Stimulated activated CD4-positive, alpha-beta T cell treated with anti-CD3 and anti-CD28 coated beads, TNF-alpha, amount 100 ng/mL, for 24 hours (primary cell): Measurements from ENCODE around the gene PLA2G7.
"Not testable (repeated sequence)": the region's sequence is repeated elsewhere in the genome, so short reads cannot be mapped to it uniquely, and the experiment has no call there.

Experiments used
- DNase-seq, 3 experiments: peaks; one replicate each; pipeline ENCODE4 v3.0.0-alpha.2; 2020; ENCODE audit warnings: low read depth in 3 of 3

PLA2G7 gene

GRCh38 chr6:46748940-46749503 lies 13.8 kb upstream of the PLA2G7 start:
- DNase-seq, result no peak

GRCh38 chr6:46746696-46747095 lies 11.5 kb upstream of the PLA2G7 start, which contains the start of gene ANKRD66:
ANKRD66 (plus strand) TSS chr6:46746933; CDS start chr6:46751949, 5,016 bp downstream.
- DNase-seq, result no peak

GRCh38 chr6:46745973-46746372 lies 10.8 kb upstream of the PLA2G7 start:
- no peak for DNase-seq

GRCh38 chr6:46744159-46744725 lies 9.1 kb upstream of the PLA2G7 start:
- not testable (repeated sequence) for DNase-seq

GRCh38 chr6:46743425-46744158 lies 8.4 kb upstream of the PLA2G7 start:
- no peak for DNase-seq

- DNase-seq, result no peak
Observed at GRCh38 chr6:46741910-46742309, 6.7 kb upstream of the PLA2G7 start.

- no peak for DNase-seq
Observed at GRCh38 chr6:46741482-46741881, 6.3 kb upstream of the PLA2G7 start.

GRCh38 chr6:46736906-46737305 lies 1.7 kb upstream of the PLA2G7 start:
- DNase-seq, result no peak

GRCh38 chr6:46735720-46736031 lies 501 bp upstream of the PLA2G7 start:
- no peak for DNase-seq

GRCh38 chr6:46733341-46733801 lies 1.8 kb downstream of the PLA2G7 start:
- no peak for DNase-seq

- DNase-seq, result no peak
Observed at GRCh38 chr6:46730921-46731461, 4.2 kb downstream of the PLA2G7 start.

- DNase-seq, result no peak
Observed at GRCh38 chr6:46729787-46730326, 5.3 kb downstream of the PLA2G7 start.

- DNase-seq, result no peak
Observed at GRCh38 chr6:46720401-46720800, 14.8 kb downstream of the PLA2G7 start.

GRCh38 chr6:46719099-46719498 lies 16.1 kb downstream of the PLA2G7 start:
- no peak for DNase-seq

- DNase-seq, result no peak
Observed at GRCh38 chr6:46715141-46715540, 20.0 kb downstream of the PLA2G7 start.

- no peak for DNase-seq
Observed at GRCh38 chr6:46711491-46711890, 23.7 kb downstream of the PLA2G7 start.

GRCh38 chr6:46706464-46706863 lies 28.7 kb downstream of the PLA2G7 start:
- DNase-seq, result no peak

- DNase-seq, result no peak
Observed at GRCh38 chr6:46704562-46704961, 30.6 kb downstream of the PLA2G7 start.

GRCh38 chr6:46699970-46700369 lies 35.2 kb downstream of the PLA2G7 start:
- DNase-seq, result no peak

- DNase-seq, result no peak
Observed at GRCh38 chr6:46690911-46691451, 44.2 kb downstream of the PLA2G7 start.

- no peak for DNase-seq
Observed at GRCh38 chr6:46690141-46690755, 44.9 kb downstream of the PLA2G7 start.

GRCh38 chr6:46689657-46690056 lies 45.5 kb downstream of the PLA2G7 start:
- no peak for DNase-seq
